ENCODE data around the gene NFIA. TPM values are rescaled to one million over a fixed set of nuclear protein-coding genes. Genes with fewer than 3 reads are reported as not detected.

The NFIA gene
- polyA plus RNA-seq, 3 donors = 3.9 to 25.9 (median 18.2) TPM

DNA sequence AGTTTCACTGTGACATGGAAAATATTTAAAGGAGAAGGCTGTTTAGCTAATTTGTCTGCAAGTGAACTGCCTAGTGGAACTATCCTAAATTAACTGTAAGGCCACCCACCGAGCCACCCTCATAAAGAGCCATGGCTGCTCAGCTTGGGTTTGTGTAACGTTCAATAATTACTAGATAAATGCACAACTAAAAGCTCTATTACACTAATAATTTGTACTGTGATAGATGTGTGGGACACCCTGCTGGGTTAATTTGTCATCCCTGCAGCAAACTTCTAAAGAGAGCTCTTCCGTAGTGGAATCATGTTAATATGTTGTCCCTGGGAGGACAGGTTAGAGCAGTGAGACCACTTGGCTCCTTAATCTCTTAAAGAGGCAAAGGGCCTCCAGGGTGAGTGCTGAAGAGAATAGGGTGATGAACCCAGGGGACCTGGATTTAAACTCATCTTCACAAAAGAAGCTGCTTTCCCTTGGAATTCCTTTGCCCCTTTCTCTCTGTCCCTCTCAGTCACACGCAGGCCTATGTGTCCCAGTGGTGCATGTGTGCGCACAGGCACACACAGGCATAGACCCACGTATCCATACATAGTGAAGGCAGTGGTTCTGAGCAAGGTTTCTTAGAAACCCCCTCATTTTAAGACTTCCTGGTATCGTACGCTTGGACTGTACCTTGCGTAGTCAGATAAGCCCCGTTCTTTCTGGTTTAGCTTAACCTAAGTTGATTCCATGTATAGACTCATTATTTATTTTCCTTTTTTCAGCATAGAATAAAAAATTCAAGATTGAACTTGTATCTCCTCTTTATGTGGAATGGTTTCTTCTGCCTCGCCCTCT lies 310.3 kb downstream of the NFIA start:
- 85 to 90% (median 87%) methylated on average over 11 of the region's 11 CpGs for WGBS, 3 donors
- no peak overlapping the region for H3K27ac ChIP-seq (ENCODE audit: low read depth, low read length)

DNA sequence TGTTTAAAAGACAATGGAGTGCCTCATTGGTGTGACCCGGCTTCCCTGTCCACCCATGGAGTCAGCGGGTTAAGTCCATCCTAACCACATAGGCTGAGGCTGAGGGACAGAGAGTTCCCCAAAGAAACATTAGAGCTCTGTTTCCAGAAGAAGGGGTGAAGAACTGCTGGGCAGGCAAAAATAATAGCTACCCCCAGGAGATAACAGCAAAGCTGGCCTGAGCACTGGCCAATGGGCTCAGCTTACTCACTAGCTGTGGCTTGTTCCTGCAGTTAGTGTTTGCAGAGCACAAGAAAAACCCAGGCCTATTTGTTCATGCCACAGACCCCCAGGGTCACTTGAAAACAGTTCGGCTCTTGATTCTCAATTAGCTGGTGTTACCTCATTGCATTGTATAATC lies 311.2 kb downstream of the NFIA start:
- no peak overlapping the region for H3K27ac ChIP-seq (ENCODE audit: low read depth, low read length)
- 89 to 92% (median 89%) methylated on average over 3 of the region's 3 CpGs for WGBS, 3 donors

DNA sequence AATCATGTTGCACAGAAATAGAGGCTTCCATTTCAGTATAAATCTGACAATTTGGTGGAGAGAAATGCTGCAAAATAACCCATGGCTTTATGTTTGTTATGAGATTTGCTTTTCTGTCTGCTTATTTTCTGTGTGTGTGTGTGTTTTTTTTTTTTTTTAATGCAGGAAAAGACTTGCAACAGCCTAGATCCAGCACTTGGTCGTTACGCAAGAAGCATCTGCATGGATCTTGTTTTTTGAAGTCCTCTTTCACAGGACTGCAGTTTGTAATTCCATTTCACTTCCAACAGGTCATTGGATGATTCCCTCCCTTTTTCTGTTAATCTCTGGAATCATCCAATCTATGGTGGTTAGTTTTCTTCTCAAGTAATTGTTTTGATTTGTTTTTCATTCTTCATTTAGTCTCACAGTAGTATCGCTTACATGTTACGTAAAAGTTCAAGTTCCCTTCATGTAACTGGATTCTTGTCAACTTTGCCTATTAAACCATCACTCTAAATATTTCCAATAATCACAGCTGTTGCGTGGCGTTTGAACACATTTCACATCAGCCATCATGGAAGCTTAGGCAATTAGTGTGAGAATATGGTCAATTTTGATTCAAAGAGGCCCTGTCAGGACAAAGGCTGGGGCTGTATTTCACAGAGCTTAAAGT lies 312.9 kb downstream of the NFIA start:
- 76 to 95% (median 77%) methylated on average over 6 of the region's 6 CpGs for WGBS, 3 donors

DNA sequence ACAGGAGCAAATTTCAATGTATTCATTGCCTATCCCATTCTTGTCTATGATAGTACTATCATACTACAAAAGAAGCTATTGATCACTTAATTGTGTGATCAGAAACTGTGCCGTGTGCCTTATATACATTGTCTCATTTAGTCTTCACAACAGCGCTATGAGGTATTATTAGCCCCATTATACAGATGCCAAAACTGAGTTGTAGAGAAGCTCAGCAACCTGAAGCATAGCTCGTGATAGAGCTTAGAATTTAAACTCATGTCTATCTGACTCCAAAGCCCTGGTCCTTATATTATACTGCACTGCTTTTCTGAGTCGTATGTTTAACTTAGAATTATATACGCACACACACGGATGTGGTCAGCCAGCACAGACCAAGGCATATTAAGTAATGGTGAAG lies 315.1 kb downstream of the NFIA start:
- 93 to 97% (median 95%) methylated on average over 6 of the region's 6 CpGs for WGBS, 3 donors
- no peak overlapping the region for H3K27ac ChIP-seq (ENCODE audit: low read depth, low read length)

More for the DNA sequence above, 312.9 kb downstream of the NFIA start:
- H3K27ac ChIP-seq (ENCODE audit: low read depth, low read length) = no peak overlapping the region

DNA sequence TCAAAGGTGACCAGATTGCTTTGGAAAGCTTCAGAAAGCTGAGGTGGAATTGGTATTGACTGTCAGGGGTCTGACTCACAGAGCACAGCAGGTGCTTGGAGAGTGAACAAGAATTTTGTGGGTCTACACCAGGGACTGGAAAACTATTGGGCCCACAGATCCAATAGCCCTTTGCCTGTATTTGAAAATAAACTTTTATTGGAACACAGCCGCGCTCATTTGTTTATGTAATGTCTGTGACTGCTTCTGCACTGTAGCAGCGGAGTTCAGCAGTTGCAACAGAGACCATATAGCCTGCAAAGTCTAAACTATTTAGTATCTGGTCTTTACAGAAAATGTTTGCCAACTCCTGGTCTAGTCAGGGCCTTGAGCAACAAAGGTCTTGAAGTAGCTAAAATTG lies 315.6 kb downstream of the NFIA start:
- H3K27ac ChIP-seq (ENCODE audit: low read depth, low read length) = no peak overlapping the region
- 65 to 90% (median 78%) methylated on average over 3 of the region's 3 CpGs for WGBS, 3 donors

DNA sequence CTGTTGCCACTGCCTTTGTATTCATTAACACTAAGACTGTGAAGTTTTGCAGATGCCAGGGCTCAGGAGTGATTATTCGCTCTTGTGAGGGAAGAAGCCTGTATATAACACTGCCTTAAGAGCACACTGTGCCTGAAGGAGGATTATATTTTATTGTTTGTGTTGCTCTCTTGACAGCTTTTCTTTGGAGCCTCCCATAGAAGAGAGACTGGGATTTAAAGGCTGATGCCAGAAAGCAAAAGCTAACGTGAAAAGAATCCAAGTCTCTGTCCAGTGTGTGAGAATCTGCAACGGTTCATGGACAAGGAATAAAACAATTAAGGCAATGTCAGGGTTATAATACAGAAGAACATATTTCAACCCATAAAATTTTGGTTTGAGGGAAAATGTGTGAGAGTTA lies 316.8 kb downstream of the NFIA start:
- 55 to 58% (median 57%) methylated on average over 3 of the region's 3 CpGs for WGBS, 3 donors
- no peak overlapping the region for H3K27ac ChIP-seq (ENCODE audit: low read depth, low read length)

DNA sequence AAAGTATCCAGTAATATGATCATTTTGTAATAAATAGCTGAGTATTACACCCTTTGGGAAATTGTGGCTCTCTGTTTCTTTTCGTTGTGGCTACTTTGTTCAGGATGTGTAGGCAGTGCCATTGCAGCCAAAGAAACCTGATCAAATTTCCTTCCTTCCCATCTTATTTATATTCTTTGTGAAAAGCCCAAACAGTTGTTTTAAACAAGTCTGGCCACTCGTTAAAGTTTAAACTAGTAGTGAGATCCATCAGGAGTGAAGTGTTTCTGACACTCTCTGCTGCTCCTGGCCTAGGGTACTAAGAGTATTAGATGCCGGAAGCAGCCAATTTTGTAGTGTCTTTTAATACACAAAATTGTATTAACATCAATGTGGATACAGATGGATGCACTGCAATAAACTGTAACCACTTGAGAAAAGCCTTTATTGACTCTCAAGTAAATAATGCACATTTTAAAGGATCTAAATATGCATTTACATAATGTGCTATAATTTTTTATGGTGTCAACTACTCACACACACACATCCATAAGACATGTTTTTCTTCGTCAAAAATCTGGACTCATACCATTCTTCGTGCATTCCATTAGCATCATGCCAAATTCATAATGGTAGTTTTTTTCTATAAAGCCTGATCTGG lies 317.9 kb downstream of the NFIA start:
- H3K27ac ChIP-seq (ENCODE audit: low read depth, low read length) = no peak overlapping the region
- 49 to 64% (median 54%) methylated on average over 5 of the region's 5 CpGs for WGBS, 3 donors

DNA sequence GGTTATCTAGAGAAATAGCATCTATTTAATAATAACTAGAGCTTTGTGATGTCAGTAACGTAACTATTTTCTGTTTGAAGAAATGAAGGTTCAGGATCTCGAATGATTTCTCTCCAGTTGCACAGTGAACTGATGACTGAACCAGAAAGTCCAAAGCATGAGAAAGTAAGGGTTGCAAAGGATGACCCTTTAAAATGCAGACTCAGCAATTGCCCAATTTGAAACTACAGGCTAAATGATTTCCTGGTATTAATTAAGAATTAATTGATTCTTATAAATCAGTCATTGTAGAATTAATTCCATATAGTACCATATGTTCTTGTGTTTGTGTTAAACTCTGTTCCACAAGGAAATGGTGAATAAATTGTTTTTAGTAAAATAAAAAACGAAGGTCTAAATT lies 318.6 kb downstream of the NFIA start:
- 93 to 98% (median 96%) methylated on average over 3 of the region's 3 CpGs for WGBS, 3 donors
- no peak overlapping the region for H3K27ac ChIP-seq (ENCODE audit: low read depth, low read length)

DNA sequence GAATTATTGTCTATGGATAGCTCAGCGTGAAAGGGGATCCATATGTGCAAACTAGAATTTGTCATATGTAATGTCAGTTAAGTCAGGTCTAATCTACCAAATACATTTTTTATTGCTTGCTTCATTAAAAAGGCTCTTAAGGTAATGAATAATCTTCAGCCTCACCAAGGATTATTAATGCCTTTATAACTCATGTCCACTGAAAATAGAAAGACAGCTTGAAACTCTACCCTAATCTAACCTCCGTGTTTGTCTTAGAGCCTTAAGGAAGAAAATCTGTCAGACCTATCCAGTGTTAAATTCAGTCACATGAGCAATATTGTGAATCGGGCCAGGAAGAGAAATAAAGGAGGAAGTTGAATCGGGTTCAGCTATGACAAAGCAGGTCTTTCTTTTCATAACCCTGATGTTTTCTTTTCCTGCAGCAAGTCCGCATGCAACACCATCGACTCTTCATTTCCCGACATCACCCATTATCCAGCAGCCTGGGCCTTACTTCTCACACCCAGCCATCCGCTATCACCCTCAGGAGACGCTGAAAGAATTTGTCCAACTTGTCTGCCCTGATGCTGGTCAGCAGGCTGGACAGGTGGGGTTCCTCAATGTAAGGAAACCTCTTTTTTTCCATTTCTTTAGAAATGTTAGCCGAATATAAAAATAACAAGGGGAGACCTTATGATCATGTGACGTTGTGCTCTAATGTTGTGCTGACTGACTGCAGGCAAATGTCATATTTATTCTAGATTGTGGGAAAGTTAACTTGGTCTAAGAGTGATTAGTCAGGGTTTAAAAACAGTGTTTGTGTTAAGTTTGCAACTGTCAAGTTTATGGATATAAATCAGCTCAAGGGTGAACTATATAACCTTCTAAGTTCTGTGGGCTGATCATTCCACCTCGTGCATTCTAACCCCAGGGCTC lies 321.6 kb downstream of the NFIA start:
- no peak overlapping the region for H3K27ac ChIP-seq (ENCODE audit: low read depth, low read length)
- WGBS, 3 donors = 26 to 39% (median 36%) methylated on average over 12 of the region's 12 CpGs

DNA sequence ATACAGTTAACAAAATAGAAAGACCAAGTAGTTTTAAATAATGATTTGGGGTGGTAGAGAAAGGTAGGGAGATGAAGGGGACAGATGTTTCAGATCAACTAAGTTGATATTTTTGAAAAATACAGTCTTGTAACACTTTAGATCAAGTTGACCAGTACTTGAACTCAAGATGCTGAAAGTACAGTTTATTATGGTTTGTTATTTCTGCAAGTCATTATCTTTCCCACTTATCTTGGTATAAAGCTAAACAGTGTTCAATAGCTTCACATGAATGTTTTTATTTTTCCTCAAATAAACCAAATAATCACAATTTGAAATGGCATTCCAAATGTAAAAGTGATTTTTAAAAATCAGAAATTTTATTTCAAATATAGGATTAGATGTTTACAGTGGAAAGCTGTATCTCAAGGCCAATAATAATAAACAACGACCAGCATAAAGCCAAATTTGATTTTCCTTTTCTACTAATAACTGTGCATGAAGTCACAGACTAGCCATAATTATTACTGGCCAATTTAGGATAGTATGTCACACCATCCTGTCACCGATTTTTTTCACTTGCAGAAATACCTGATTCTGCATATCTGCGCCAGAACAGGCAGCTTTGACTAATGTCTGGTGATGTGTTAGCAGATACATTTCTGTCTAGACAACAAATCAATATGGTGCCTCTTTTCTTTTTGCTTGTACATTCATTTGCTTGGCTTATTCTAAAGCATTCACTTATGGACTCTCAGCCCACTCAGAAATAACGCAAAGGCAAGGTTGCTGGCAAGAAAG lies 322.4 kb downstream of the NFIA start:
- WGBS, 3 donors = 68 to 96% (median 78%) methylated on average over 4 of the region's 4 CpGs
- H3K27ac ChIP-seq (ENCODE audit: low read depth, low read length) = no peak overlapping the region

DNA sequence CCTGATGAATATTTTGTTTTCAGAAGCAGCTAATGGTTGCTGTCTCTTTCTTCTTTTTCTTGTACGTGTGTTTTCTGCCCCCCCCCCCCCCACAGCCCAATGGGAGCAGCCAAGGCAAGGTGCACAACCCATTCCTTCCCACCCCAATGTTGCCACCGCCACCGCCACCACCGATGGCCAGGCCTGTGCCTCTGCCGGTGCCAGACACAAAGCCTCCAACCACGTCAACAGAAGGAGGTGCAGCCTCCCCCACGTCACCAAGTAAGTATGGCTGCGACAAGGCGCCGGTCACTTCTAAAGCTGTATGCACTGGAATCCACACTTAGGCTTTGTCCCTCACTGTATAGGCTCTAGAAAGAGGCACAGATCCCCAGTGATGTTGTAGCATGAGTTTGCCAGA lies 324.1 kb downstream of the NFIA start:
- H3K27ac ChIP-seq (ENCODE audit: low read depth, low read length) = no peak overlapping the region
- WGBS, 3 donors = 96 to 99% (median 97%) methylated on average over 9 to 10 of the region's 10 CpGs

DNA sequence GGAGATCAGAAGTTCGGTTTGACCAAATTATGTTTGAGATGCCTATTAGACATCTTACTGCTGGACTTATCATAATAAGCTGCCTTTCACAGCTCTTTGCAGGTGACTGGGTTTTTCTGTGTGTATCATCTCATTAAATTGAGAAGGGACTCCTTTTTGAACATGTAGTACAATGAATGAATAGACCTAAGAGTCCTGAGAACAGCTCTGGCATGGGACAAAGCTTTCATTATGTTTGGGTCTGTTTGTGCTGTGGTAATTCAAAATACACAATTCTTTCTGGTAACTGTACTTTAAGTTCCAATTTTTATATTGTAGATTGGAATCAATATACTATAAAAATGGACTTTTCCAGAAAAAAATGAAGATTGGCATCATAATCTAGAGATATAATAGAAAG lies 330.2 kb downstream of the NFIA start:
- WGBS, 3 donors = 82 to 94% (median 85%) methylated on average over 1 of the region's 1 CpG
- H3K27ac ChIP-seq (ENCODE audit: low read depth, low read length) = no peak overlapping the region

DNA sequence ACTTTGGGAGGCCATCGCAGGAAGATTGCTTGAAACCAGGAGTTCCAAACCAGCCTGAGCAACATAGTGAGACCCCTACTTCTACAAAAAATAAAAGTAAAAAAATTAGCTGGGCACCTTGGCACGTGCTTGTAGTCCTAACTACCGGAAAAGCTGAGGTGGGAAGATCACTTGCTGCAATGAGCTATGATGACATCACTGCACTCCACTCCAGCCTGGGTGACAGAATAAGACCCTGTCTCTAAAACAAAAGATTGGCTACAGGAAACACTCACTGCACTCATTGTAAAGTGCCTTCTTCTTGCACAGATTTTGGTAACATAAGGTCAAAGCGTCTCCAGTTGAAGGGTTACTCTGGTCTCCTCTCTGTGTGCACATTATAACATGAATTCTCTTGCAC lies 336.8 kb downstream of the NFIA start:
- 64 to 81% (median 77%) methylated on average over 4 of the region's 4 CpGs for WGBS, 3 donors

DNA sequence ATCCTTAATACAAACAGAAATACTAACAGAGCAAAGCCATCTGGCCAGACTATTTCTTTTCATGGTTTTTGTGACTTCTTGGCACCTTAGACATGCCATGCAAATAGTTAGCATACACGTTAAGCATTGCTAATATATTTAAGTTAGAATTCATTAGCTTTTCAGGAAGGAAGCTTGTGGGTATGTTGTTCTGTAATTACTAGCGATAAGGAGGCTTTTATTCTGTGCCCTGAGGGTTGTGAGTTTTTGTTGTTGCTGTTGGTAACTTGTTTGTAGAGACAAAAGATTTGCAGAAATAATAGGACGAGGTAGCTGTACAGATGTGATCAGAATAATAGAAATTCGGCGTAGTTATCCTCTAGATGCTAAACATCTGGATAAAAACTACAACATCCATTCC lies 337.3 kb downstream of the NFIA start:
- no peak overlapping the region for H3K27ac ChIP-seq (ENCODE audit: low read depth, low read length)
- WGBS, 3 donors = 38 to 76% (median 56%) methylated on average over 5 of the region's 5 CpGs

More for the DNA sequence above, 336.8 kb downstream of the NFIA start:
- no peak overlapping the region for H3K27ac ChIP-seq (ENCODE audit: low read depth, low read length)

DNA sequence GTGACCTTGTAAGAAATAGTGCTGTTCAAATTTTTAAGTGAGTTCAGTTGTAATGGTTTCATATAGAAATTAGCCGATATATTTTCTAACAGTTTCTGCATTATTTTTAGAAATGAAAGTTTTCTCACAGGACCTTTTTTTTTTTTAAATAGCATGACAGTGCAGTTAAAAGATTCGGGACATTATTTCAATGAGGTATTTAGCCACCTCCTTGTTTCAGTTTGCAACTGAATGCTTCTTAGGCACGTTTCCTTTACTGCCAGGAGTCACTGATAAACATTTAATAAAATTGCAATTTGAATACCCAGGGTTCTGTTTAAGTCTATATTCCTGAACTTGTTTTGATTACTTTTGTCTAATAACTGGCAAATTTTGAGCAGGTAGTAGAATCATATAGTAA lies 337.9 kb downstream of the NFIA start:
- WGBS, 3 donors = 38 to 82% (median 38%) methylated on average over 3 of the region's 3 CpGs

DNA sequence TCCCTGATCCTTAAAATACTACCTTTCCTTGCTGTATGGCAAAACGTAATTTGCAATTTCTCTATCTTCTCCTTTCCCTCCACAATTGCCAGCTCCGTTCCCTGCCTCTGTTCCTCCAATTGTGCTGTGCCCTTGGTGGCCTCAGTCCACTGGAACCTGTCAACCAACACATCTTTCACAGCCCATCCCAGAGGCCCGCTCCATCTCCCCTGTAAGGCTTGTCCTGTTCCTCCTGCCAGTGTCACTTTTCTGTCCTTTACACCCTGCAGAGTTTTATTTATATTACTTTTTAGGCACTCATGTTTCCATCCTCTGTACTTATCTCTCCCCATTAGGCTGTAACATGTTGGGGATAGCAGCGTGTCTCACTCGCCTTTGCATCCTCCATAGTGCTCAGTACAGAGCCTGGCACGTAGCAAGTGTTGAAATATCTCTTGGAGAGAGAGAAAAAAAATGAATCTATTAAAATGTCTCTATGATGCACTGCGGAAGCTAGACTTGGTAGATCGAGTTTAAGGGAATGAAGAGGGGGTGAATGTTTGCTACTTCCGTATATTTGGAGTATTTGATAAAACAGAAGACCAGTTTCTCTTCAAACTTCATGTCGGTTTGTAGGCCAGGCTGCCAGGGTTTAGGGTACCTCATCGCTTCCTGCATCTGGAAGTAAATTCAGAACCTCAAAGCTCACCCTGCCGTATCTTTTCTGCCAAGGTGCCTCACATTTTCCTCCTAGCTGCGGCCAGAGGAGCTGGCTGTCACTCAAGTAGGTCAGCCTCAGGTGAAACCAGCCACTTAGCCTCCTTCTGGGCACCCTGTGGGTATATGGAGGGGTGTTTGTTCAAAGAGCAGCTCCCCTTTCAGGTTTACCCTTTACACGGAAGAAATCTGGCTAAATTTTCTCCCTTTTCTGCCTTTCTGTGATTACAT lies 338.8 kb downstream of the NFIA start:
- WGBS, 3 donors = 82 to 95% (median 90%) methylated on average over 14 of the region's 14 CpGs
- no peak overlapping the region for H3K27ac ChIP-seq (ENCODE audit: low read depth, low read length)

More for the DNA sequence above, 337.9 kb downstream of the NFIA start:
- no peak overlapping the region for H3K27ac ChIP-seq (ENCODE audit: low read depth, low read length)

DNA sequence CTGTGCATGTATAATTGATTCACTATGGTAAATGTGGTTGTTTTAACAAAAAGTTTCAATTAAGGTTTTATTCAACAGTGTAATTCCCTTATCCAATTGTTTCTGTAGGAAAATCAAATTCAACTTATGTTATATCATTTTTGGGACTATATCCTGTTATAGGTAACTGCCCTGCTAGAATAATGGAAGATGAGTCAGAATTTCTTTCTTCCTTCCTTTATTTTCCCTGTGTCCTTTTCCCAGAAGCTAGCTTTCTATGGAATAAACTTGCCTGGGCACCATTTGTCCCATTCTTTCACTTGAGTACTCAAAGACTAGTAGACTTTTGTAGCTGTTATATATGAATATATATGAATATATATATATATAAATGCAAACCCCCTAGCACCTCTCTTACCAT lies 341.3 kb downstream of the NFIA start:
- H3K27ac ChIP-seq (ENCODE audit: low read depth, low read length) = no peak overlapping the region

All from adipose tissue (tissue), 3 donors.